OCI-LY3 (cell line): ENCODE results near the gene CHID1.

Experiments
- EZH2phosphoT487 ChIP-seq: fragments of 200-600 bp; shearing (Covaris generic); IDR thresholded peaks from 2 replicates; pipeline ENCODE4 v1.6.1; 2018; ENCODE audit warnings: antibody characterized with exemption, mixed run types, low read depth
- TF ChIP-seq, protein P1 (sequence below): fragments of 200-600, 300-600 bp; sonication (generic); IDR thresholded peaks from 2 replicates; pipeline ENCODE4 v1.5.1; 2014; ENCODE audit warnings: antibody characterized with exemption, low read length, low read depth

DNA sequence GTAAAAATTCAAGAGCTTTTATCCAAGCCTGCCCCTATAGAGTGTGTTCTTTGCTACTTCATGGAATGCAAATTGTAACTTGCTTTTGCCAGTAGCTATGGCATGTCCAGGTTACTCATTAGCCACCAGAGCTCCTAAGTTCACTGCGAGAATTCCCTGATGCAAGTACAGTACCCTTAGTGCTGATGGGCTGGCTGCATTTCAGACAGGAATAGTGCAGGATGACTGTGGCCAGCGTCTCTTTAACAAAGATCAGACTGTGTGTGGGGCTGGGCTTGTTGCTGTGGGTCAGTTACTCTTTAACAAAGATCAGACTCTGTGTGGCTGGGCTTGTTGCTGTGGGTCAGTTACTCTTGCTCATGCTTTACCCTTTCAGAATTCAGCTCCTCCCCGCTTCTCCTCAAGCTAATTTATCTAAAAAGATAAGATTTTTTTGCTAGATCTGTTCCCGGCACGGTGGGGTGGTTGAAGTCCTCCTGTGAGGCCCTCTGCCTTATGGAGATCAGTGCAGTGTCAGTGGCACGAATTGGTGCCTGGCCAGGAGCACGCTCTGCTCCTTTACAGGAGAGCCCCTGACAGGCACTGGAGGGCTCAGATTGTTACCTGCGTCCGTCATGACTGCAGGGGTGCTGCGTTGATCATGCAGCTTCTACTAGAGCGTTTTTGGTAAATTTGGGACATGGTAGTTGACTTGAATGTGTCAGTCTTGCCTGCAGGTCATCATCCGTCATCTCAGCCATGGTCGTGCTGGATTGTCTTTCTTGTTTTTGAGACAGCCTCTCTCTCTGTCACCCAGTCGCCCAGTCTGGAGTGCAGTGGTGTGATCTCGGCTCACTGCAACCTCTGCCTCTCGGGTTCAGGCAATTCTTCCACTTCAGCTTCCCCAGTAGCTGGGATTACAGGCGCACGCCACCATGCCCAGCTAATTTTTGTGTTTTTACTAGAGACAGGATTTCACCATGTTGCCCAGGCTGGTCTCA is 42.1 kb upstream of the CHID1 start:
- TF ChIP-seq, protein P1, sequence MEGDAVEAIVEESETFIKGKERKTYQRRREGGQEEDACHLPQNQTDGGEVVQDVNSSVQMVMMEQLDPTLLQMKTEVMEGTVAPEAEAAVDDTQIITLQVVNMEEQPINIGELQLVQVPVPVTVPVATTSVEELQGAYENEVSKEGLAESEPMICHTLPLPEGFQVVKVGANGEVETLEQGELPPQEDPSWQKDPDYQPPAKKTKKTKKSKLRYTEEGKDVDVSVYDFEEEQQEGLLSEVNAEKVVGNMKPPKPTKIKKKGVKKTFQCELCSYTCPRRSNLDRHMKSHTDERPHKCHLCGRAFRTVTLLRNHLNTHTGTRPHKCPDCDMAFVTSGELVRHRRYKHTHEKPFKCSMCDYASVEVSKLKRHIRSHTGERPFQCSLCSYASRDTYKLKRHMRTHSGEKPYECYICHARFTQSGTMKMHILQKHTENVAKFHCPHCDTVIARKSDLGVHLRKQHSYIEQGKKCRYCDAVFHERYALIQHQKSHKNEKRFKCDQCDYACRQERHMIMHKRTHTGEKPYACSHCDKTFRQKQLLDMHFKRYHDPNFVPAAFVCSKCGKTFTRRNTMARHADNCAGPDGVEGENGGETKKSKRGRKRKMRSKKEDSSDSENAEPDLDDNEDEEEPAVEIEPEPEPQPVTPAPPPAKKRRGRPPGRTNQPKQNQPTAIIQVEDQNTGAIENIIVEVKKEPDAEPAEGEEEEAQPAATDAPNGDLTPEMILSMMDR: no peak
- TF ChIP-seq EZH2phosphoT487: no peak
